Right ventricle myocardium superior (tissue), 1 donor: Measurements from ENCODE around the gene PKD1L1. TPM values are rescaled to one million over a fixed set of nuclear protein-coding genes. Genes with fewer than 3 reads are reported as not detected.
A peak's percentile ranks its signal among the peaks of the same experiment; 100 is the strongest.

Experiments used
- ATAC-seq: fragments of 200-7000 bp; cut with Tn5 transposase; one replicate; pipeline ENCODE4 v1.9.1; 2020; ENCODE audit warnings: mild to moderate bottlenecking; ENCODE audit not compliant: poor library complexity
- DNase-seq: peaks from one replicate; pipeline ENCODE4 v3.0.0-alpha.2; 2020
- intact Hi-C: fragments of 100-400 bp; cut with DNase I; formaldehyde crosslinking; loops from one replicate; pipeline ENCODE4 v1.11.2; 2022
- total RNA-seq: library from RNA; stranded (reverse); fragmentation: NEBNext Ultra II Directional; extraction: Animal tissue kit (Norgen Biotek cat#: 25700); gene quantifications from one replicate; pipeline ENCODE4 v1.2.1, GENCODE V29; 2021
- donor health status: DM: no; HTN: yes; CAD: no; lungs with severe emphysema.

The PKD1L1 gene
- total RNA-seq, 1 donor from 2014 or later = 1.9 TPM

GRCh38 chr7:47843291-47843690 lies 105.0 kb downstream of the PKD1L1 start:
- ATAC-seq = no peak
- intact Hi-C loops = no loop called here
- no peak for DNase-seq

- ATAC-seq (no peak), DNase-seq (no peak)
- intact Hi-C loops = no loop called here
Measured at GRCh38 chr7:47839381-47839780, 108.9 kb downstream of the PKD1L1 start.

GRCh38 chr7:47837826-47838225 lies 110.4 kb downstream of the PKD1L1 start:
- no peak for ATAC-seq
- no peak for DNase-seq
- intact Hi-C loops = no loop called here

- intact Hi-C loops = no loop called here
- ATAC-seq = peak; percentile 69
- no peak for DNase-seq
Measured at GRCh38 chr7:47836503-47837202, 111.6 kb downstream of the PKD1L1 start.

GRCh38 chr7:47836080-47836479 lies 112.2 kb downstream of the PKD1L1 start:
- DNase-seq = no peak
- no peak for ATAC-seq
- intact Hi-C loops = no loop called here

GRCh38 chr7:47833211-47833610 lies 115.1 kb downstream of the PKD1L1 start:
- DNase-seq = no peak
- intact Hi-C loops = no loop called here
- ATAC-seq = no peak

GRCh38 chr7:47832105-47832715 lies 116.1 kb downstream of the PKD1L1 start:
- no peak for ATAC-seq
- intact Hi-C loops = no loop called here
- DNase-seq = no peak

- DNase-seq (no peak), ATAC-seq (no peak)
- intact Hi-C loops = no loop called here
Measured at GRCh38 chr7:47830015-47830414, 118.3 kb downstream of the PKD1L1 start.

GRCh38 chr7:47827871-47828270 lies 120.4 kb downstream of the PKD1L1 start:
- intact Hi-C loops = no loop called here
- DNase-seq (no peak), ATAC-seq (no peak)

GRCh38 chr7:47827351-47827756 lies 120.9 kb downstream of the PKD1L1 start:
- ATAC-seq (peak; percentile 66), DNase-seq (no peak)
- intact Hi-C loops = no loop called here

- DNase-seq (no peak), ATAC-seq (no peak)
- intact Hi-C loops = no loop called here
Measured at GRCh38 chr7:47826754-47827153, 121.5 kb downstream of the PKD1L1 start.

- no peak for DNase-seq
- intact Hi-C loops = loop anchor here (2.0 to 5.0 kb wide), 2 partner anchors 382 to 553 kb away; no protein-coding TSS in a partner anchor
- ATAC-seq = peak; percentile 50
Measured at GRCh38 chr7:47819607-47819920, 128.7 kb downstream of the PKD1L1 start.

- peak; percentile 84 for ATAC-seq
- intact Hi-C loops = loop anchor here (2.0 to 5.0 kb wide), 2 partner anchors 382 to 552 kb away; no protein-coding TSS in a partner anchor
- DNase-seq = peak; percentile 77
Measured at GRCh38 chr7:47818796-47819606, 129.3 kb downstream of the PKD1L1 start.

GRCh38 chr7:47817917-47818316 lies 130.3 kb downstream of the PKD1L1 start:
- intact Hi-C loops = loop anchor here (2.0 to 5.0 kb wide), 2 partner anchors 381 to 551 kb away; no protein-coding TSS in a partner anchor
- no peak for ATAC-seq
- DNase-seq = no peak

GRCh38 chr7:47816647-47817046 lies 131.6 kb downstream of the PKD1L1 start:
- no peak for ATAC-seq
- DNase-seq = no peak
- intact Hi-C loops = loop anchor here (5.0 kb wide), 1 partner anchor 379 kb away; no protein-coding TSS in a partner anchor

- DNase-seq (no peak), ATAC-seq (no peak)
- intact Hi-C loops = loop anchor here (5.0 kb wide), 1 partner anchor 379 kb away; no protein-coding TSS in a partner anchor
Measured at GRCh38 chr7:47815867-47816266, 132.4 kb downstream of the PKD1L1 start.

GRCh38 chr7:47814905-47815613 lies 133.2 kb downstream of the PKD1L1 start:
- ATAC-seq = no peak
- DNase-seq = no peak
- intact Hi-C loops = loop anchor here (5.0 kb wide), 1 partner anchor 378 kb away; no protein-coding TSS in a partner anchor

- peak; percentile 60 for ATAC-seq
- intact Hi-C loops = no loop called here
- DNase-seq = no peak
Measured at GRCh38 chr7:47813620-47814260, 134.5 kb downstream of the PKD1L1 start.
